GM12878 (cell line): ENCODE measurements around the gene MCM8. TPM values are rescaled to one million over a fixed set of nuclear protein-coding genes. Genes with fewer than 3 reads are reported as not detected.

Experiments used
- ATAC-seq: fragments of 200-7000 bp; cut with Tn5 transposase; 3 replicates; pipeline ENCODE4 v1.9.1; 2020; ENCODE audit warnings: mild to moderate bottlenecking, moderate library complexity
- BruUV-seq: library from RNA; stranded (reverse); fragments of 400-500 nt; replicated peaks from 2 replicates; lab custom pipeline; 2021; lab: Mats Ljungman, UMichigan
- CTCF ChIA-PET: fragments of 300-600 bp; sonication (Branson Sonifier 250); formaldehyde crosslinking; extraction: SDS; loops from one replicate; lab custom pipeline; 2021; ENCODE audit warnings: inconsistent platforms; lab: Yijun Ruan, JAX
- POLR2A ChIA-PET: fragments of 350-600 bp; formaldehyde crosslinking; extraction: SDS; loops from one replicate; lab custom pipeline; 2021; ENCODE audit warnings: inconsistent platforms; lab: Charles Lee
- RAD21 ChIA-PET: fragments of 300-600 bp; sonication (Branson Sonifier 250); formaldehyde crosslinking; loops from one replicate; lab custom pipeline; 2023; ENCODE audit warnings: antibody characterized with exemption; ENCODE audit not compliant: unreplicated experiment; lab: Charles Lee
- SMC1A ChIA-PET: fragments of 300-600 bp; sonication (Branson Sonifier 250); formaldehyde crosslinking; loops from one replicate; lab custom pipeline; 2023; ENCODE audit not compliant: unreplicated experiment, uncharacterized antibody; lab: Charles Lee
- DNase-seq: peaks from one replicate; pipeline ENCODE4 v3.0.0-alpha.2; 2011; ENCODE audit warnings: low read depth, low spot score
- FAIRE-seq: peaks from 3 replicates; lab custom pipeline; 2011; peaks lifted over from hg19 to GRCh38; lab: Jason Lieb, UNC
- H2AFZ ChIP-seq: 2 replicates; pipeline ENCODE4 v1.6.0; 2011; ENCODE audit warnings: low read depth, low read length, control low read depth; ENCODE audit not compliant: control insufficient read depth
- H3K27ac ChIP-seq: 2 replicates; pipeline ENCODE4 v1.5.1; 2011; ENCODE audit warnings: control low read depth; ENCODE audit not compliant: control insufficient read depth, insufficient read depth
- H3K27me3 ChIP-seq, 2 experiments: replicated peaks in 1 of 2; 2 replicates each; pipeline versions ENCODE4 v1.6.0 to v1.6.1; 2011; ENCODE audit warnings: low read length in 1 of 2; ENCODE audit not compliant: control insufficient read depth in 2 of 2, insufficient read depth in 2 of 2
- H3K36me3 ChIP-seq, 2 experiments: 2 replicates each; pipeline ENCODE4 v1.5.1; 2011; ENCODE audit warnings: low read length in 1 of 2; ENCODE audit not compliant: control insufficient read depth in 2 of 2, insufficient read depth in 2 of 2
- H3K4me1 ChIP-seq: 2 replicates; pipeline ENCODE4 v1.6.1; 2011; ENCODE audit warnings: mild to moderate bottlenecking, low read length, moderate library complexity, mixed read lengths; ENCODE audit not compliant: control insufficient read depth, insufficient read depth
- H3K4me2 ChIP-seq: 2 replicates; pipeline ENCODE4 v1.6.0; 2011; ENCODE audit warnings: control low read depth; ENCODE audit not compliant: control insufficient read depth, insufficient read depth
- H3K4me3 ChIP-seq: fragments of 200-600 bp; sonication (generic); 2 replicates; pipeline ENCODE4 v1.5.1; 2016
- H3K79me2 ChIP-seq: 2 replicates; pipeline ENCODE4 v1.6.0; 2011; ENCODE audit warnings: low read length; ENCODE audit not compliant: control insufficient read depth, insufficient read depth
- H3K9ac ChIP-seq: 2 replicates; pipeline ENCODE4 v1.8.0; 2011; ENCODE audit warnings: low read length, control low read depth, mixed read lengths; ENCODE audit not compliant: control insufficient read depth, insufficient read depth
- H3K9me3 ChIP-seq: replicated peaks from 3 replicates; pipeline ENCODE4 v1.5.1; 2011; ENCODE audit warnings: mild to moderate bottlenecking, low read length; ENCODE audit not compliant: control insufficient read depth, insufficient read depth
- H4K20me1 ChIP-seq: 2 replicates; pipeline ENCODE4 v1.6.0; 2011; ENCODE audit not compliant: control insufficient read depth, insufficient read depth
- ATF7 ChIP-seq: fragments of 450-650 bp; IDR thresholded peaks from 2 replicates; pipeline ENCODE4 v1.6.1; 2016; ENCODE audit warnings: low read depth, mild to moderate bottlenecking
- FOXM1 ChIP-seq: IDR thresholded peaks from 2 replicates; pipeline ENCODE4 v1.6.1; 2012; ENCODE audit warnings: low read depth, mild to moderate bottlenecking, inconsistent platforms, low read length, moderate library complexity
- IKZF1 ChIP-seq: fragments of 450-650 bp; conservative IDR thresholded peaks from 2 replicates; pipeline ENCODE4 v1.6.1; 2017; ENCODE audit warnings: antibody characterized with exemption, mild to moderate bottlenecking
- KLF5 ChIP-seq: fragments of 450-650 bp; IDR thresholded peaks from 2 replicates; pipeline ENCODE4 v1.6.1; 2014; ENCODE audit warnings: mild to moderate bottlenecking; ENCODE audit not compliant: partially characterized antibody
- MTA2 ChIP-seq: fragments of 450-650 bp; IDR thresholded peaks from 2 replicates; pipeline ENCODE4 v1.6.1; 2016; ENCODE audit warnings: low read depth, mild to moderate bottlenecking, moderate library complexity
- POLR2A ChIP-seq: IDR thresholded peaks from 2 replicates; pipeline ENCODE4 v1.6.1; 2011; ENCODE audit warnings: low read depth, mild to moderate bottlenecking, low read length
- SMAD5 ChIP-seq: IDR thresholded peaks from 2 replicates; pipeline ENCODE4 v1.6.1; 2016; ENCODE audit warnings: antibody characterized with exemption, low read depth
- WRNIP1 ChIP-seq: IDR thresholded peaks from 2 replicates; pipeline ENCODE4 v1.6.1; 2011; ENCODE audit warnings: low read depth, low read length, improper control_type of control experiment, borderline replicate concordance
- WGBS: methylation state at CpG from one replicate; pipeline ENCODE4 v1.1.6; 2016; ENCODE audit warnings: low lambda C conversion rate; ENCODE audit not compliant: insufficient replicate concordance, insufficient coverage; ENCODE audit errors: missing lambda C conversion rate; 5-methylcytosine and 5-hydroxymethylcytosine counted together
- in situ Hi-C: fragments of 300-500 bp; cut with MboI; formaldehyde crosslinking; loops from 9 replicates; pipeline ENCODE4 v1.14.3; 2018; ENCODE audit warnings: mixed read lengths
- intact Hi-C: fragments of 100-400 bp; cut with micrococcal nuclease; formaldehyde crosslinking; loops from one replicate; pipeline ENCODE4 v1.14.2; 2022; ENCODE audit not compliant: unreplicated experiment
- polyA plus RNA-seq, 11 experiments: library from polyadenylated mRNA; depleted of rRNA in 4 of 11; unstranded in 6 of 11; stranded (reverse) in 5 of 11; fragments of >200 nt; fragmentation: Nextera tagmentation in 4 of 11; fragmentation: Illumina TruSeq in 1 of 11; extraction: Ambion mirVana in 4 of 11; extraction: Trizol in 1 of 11; gene quantifications; 1 replicate in 1 of 11; 2 replicates in 10 of 11; pipeline versions ENCODE4 v1.2.1 to v1.2.3, GENCODE V29; 2011 to 2016; ENCODE audit warnings: inconsistent platforms in 2 of 11, missing spikeins in 2 of 11, low read depth in 1 of 11
- total RNA-seq, 4 experiments: library from RNA; depleted of rRNA in 3 of 4; stranded (reverse); fragments of >200 nt in 3 of 4; fragmentation: Illumina TruSeq in 1 of 4; extraction: Trizol in 1 of 4; gene quantifications; 2 replicates each; pipeline versions ENCODE4 v1.2.1 to v1.2.3, GENCODE V29; 2013 to 2021
- TF ChIP-seq, protein P1 (sequence below): fragments of 450-650 bp; IDR thresholded peaks from 2 replicates; pipeline ENCODE4 v1.6.1; 2017; ENCODE audit warnings: mild to moderate bottlenecking

The MCM8 gene
- total and polyA plus RNA-seq, 10 of the 15 experiments (the other 5 are each of a cell fraction or from before 2014, with no cell fraction given) = 3.2 to 28.2 (median 16.0) TPM

DNA sequence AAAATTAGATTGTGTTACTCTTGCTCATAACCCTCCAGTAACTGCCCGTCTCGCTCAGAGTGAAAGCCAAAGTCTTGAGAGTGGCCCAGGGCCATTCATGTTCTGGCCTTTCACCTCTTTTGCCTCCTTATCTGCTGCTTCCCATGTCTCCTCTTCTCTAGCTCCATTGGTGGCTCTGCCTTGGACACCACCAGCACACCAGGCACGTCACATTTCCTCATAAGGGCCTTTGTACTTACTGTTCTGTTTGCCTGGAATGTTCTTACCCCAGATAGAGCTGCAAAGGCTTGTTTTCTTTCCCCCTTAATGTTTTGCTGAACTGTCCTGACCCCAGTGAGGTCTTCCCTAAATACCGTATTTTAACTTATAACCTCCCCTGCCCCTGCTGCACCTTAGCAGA lies 29.3 kb downstream of the MCM8 start:
- no peak overlapping the region for H3K9ac ChIP-seq
- H3K4me3 ChIP-seq = no peak overlapping the region
- H3K4me1 ChIP-seq = no peaks in the 10 kb centered on the region
- in situ Hi-C loops = no loop called here
- H3K9me3 ChIP-seq = no peaks in the 10 kb centered on the region
- intact Hi-C loops = no loop called here
- WGBS = 96% methylated on average over 4 of the region's 4 CpGs
- no peak overlapping the region for H2AFZ ChIP-seq
- no peaks in the 10 kb centered on the region for H4K20me1 ChIP-seq
- no peak overlapping the region for H3K27ac ChIP-seq
- RAD21 ChIA-PET = no interaction called here
- peaks cover 4 to 26% of the 10 kb centered on the region in 2 experiments; a peak in 3 of 4 replicates for H3K36me3 ChIP-seq
- POLR2A ChIA-PET = no interaction called here
- H3K27me3 ChIP-seq = no peaks in the 10 kb centered on the region
- DNase-seq (no peak), ATAC-seq (no peak), FAIRE-seq (no peak)
- SMC1A ChIA-PET = no interaction called here
- CTCF ChIA-PET = interaction anchor here (1.3 kb wide), 1 partner anchor 12 kb away, joined by 3 read pairs; no protein-coding TSS in a partner anchor
- no TSS peak for BruUV-seq
- H3K4me2 ChIP-seq = no peak overlapping the region
- H3K79me2 ChIP-seq = no peaks in the 10 kb centered on the region
- TF ChIP-seq, protein P1, sequence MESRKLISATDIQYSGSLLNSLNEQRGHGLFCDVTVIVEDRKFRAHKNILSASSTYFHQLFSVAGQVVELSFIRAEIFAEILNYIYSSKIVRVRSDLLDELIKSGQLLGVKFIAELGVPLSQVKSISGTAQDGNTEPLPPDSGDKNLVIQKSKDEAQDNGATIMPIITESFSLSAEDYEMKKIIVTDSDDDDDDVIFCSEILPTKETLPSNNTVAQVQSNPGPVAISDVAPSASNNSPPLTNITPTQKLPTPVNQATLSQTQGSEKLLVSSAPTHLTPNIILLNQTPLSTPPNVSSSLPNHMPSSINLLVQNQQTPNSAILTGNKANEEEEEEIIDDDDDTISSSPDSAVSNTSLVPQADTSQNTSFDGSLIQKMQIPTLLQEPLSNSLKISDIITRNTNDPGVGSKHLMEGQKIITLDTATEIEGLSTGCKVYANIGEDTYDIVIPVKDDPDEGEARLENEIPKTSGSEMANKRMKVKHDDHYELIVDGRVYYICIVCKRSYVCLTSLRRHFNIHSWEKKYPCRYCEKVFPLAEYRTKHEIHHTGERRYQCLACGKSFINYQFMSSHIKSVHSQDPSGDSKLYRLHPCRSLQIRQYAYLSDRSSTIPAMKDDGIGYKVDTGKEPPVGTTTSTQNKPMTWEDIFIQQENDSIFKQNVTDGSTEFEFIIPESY = no peak

DNA sequence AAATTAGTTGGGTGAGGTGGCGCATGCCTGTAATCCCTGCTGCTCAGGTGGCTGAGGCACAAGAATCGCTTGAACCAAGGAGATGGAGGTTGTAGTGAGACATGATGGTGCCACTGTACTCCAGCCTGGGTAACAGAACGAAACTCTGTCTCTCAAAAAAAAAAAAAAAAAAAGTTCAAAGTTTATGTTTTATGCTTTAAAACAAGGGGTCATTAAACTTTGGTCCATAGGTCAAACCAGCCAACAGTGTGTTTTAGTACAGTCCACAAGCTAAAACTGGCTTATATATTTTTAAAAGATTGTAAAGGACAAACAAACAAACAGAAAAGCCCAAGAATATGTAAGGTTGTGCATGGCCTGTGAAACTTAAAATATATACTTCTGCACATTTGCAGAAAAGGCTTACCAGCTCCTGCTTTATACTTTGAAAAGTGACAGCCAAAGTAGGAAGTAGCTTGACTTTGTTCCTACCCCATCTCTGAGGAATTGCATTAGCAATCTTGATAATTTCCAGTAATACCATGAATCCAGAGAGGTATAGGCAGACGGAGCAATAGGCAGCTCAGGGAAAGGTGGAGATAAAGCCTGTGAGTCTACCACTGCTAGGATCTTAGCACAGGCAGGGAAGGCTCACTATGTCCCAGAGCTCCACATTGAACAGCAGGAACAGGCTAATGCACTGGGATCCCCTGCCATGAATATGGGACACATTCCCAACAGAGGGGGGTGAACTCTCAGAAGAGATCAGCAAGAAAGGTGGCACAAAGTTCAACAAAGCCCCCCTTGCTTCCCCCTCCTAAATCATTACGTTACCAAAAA lies 30.5 kb downstream of the MCM8 start:
- RAD21 ChIA-PET = no interaction called here
- no peak overlapping the region for H3K4me3 ChIP-seq
- H3K9me3 ChIP-seq = no peaks in the 10 kb centered on the region
- no peaks in the 10 kb centered on the region for H4K20me1 ChIP-seq
- in situ Hi-C loops (no loop called here), intact Hi-C loops (no loop called here)
- DNase-seq (no peak), ATAC-seq (no peak), FAIRE-seq (no peak)
- TF ChIP-seq MTA2 (no peak), WRNIP1 (no peak), KLF5 (no peak), ATF7 (no peak), POLR2A (no peak), FOXM1 (no peak), IKZF1 (no peak), SMAD5 (no peak)
- SMC1A ChIA-PET = interaction anchor here (0.6 to 0.8 kb wide), 2 partner anchors 194 to 207 kb away, joined by 3 read pairs; no protein-coding TSS in a partner anchor
- no TSS peak for BruUV-seq
- 77% methylated on average over 5 of the region's 5 CpGs for WGBS
- no peak overlapping the region for H3K9ac ChIP-seq
- CTCF ChIA-PET = interaction anchor here (0.7 to 1.3 kb wide), 4 partner anchors 11 to 452 kb away, joined by 3 read pairs; no protein-coding TSS in a partner anchor
- no peak overlapping the region for H3K4me2 ChIP-seq
- H3K79me2 ChIP-seq = no peaks in the 10 kb centered on the region
- no peak overlapping the region for H3K27ac ChIP-seq
- H2AFZ ChIP-seq = no peak overlapping the region
- POLR2A ChIA-PET = interaction anchor here (0.6 to 1.0 kb wide), 3 partner anchors 8 to 130 kb away, joined by 3 to 4 read pairs (median 3); no protein-coding TSS in a partner anchor
- peaks cover 4 to 26% of the 10 kb centered on the region in 2 experiments; a peak in 3 of 4 replicates for H3K36me3 ChIP-seq
- no peaks in the 10 kb centered on the region for H3K4me1 ChIP-seq
- no peaks in the 10 kb centered on the region for H3K27me3 ChIP-seq
